ENCODE data around the gene TBC1D17. TPM values are rescaled to one million over a fixed set of nuclear protein-coding genes. Genes with fewer than 3 reads are reported as not detected.

Gene TBC1D17
- total and polyA plus RNA-seq, 2 of the 13 experiments (the other 11 are each of a cell fraction or from before 2014, with no cell fraction given) = 9.7 to 16.9 TPM

DNA sequence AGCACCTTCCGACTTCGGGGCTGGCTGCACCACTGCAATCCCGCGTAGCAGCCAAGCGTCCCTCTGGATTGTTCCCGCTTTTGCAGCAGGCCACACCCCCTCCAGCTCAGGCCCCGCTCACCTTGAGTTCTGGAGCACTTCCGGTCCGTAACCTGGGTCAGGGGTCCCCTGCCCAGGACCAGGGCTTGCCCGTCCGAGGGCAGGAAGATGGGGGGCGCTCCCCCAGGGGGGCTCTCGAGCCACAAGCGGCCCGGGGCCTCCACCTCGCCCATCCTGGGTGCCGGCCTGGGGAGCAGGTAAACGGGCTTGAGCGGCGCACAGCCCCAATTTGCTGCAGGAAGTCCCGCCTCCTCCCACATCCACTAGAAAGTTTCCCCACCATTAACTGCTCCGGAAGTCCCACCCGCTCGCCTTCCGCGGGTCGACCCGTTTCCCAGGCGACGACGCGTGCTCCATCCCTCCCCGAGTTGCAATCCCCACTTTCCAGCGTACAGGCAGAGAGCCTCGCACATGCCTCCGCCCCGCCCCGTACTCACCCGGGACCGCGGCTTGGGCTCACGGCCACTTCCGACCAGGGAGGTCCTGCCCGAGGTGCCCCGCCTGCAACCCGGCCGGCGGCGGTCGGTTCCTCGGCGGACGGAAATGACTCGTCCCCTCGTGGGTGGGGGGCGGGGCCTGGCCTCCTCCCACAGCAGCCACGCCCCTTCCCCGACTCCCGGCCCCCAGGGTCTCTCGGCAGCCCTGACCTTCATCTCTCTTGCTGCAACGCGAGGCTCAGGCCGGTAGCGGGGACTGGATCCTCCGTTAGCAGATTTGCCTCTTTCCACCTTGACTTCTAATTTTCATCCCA is 10.3 kb upstream of the TBC1D17 start, which contains the start of gene PNKP (continued):
- TF ChIP-seq GTF2F1 (IDR thresholded peaks at IDR 0.05; ENCODE audit: low read length) (no peak), ZFP62 (CRISPR knock-in tag; IDR thresholded peaks at IDR 0.05) (no peak), ZNF331 (CRISPR knock-in tag; IDR thresholded peaks at IDR 0.05) (no peak), SNRNP70 (IDR thresholded peaks at IDR 0.05; ENCODE audit: low read depth, low read length) (no peak), ZNF451 (CRISPR knock-in tag; IDR thresholded peaks at IDR 0.05) (peak; percentile 79; the same call in 1 of the 2 replicates), HOXD1 (CRISPR knock-in tag; IDR thresholded peaks at IDR 0.05) (no peak; the same call in 1 of the 2 replicates), ZNF878 (CRISPR knock-in tag; IDR thresholded peaks at IDR 0.05) (no peak), FOXM1 (CRISPR knock-in tag; IDR thresholded peaks at IDR 0.05) (no peak), ZNF143 (CRISPR knock-in tag; IDR thresholded peaks at IDR 0.05) (no peak), MED8 (CRISPR knock-in tag; IDR thresholded peaks at IDR 0.05; ENCODE audit: insufficient replicate concordance) (peak; percentile 89), ZC3H4 (CRISPR knock-in tag; IDR thresholded peaks at IDR 0.05; ENCODE audit: borderline replicate concordance) (no peak), BRD4 (CRISPR knock-in tag; IDR thresholded peaks at IDR 0.05) (peak; percentile 43; the same call in 1 of the 2 replicates), JARID2 (CRISPR knock-in tag; IDR thresholded peaks at IDR 0.05; ENCODE audit: insufficient replicate concordance) (no peak), NCOR1 (IDR thresholded peaks at IDR 0.05; ENCODE audit: borderline replicate concordance, low read length) (no peak), IRF2 (CRISPR knock-in tag; IDR thresholded peaks at IDR 0.05) (0 out of 2 replicates have a peak, but pooled peaks have one; percentile 35), ZC3H13 (CRISPR knock-in tag; IDR thresholded peaks at IDR 0.05) (peak; percentile 92), ZNF703 (CRISPR knock-in tag; IDR thresholded peaks at IDR 0.05; ENCODE audit: borderline replicate concordance) (no peak), KDM5A (IDR thresholded peaks at IDR 0.05; ENCODE audit: borderline replicate concordance, low read length) (peak; percentile 92), PHB2 (IDR thresholded peaks at IDR 0.05; ENCODE audit: partially characterized antibody) (no peak), DPF2 (CRISPR knock-in tag; IDR thresholded peaks at IDR 0.05; ENCODE audit: borderline replicate concordance, low read depth) (no peak), ZNF678 (CRISPR knock-in tag; IDR thresholded peaks at IDR 0.05) (0 out of 2 replicates have a peak, but pooled peaks have one; percentile 24), MYC (CRISPR knock-in tag; IDR thresholded peaks at IDR 0.05; ENCODE audit: borderline replicate concordance) (peak; percentile 73; the same call in 1 of the 2 replicates), ZMYM4 (CRISPR knock-in tag; IDR thresholded peaks at IDR 0.05) (peak; percentile 47; the same call in 1 of the 2 replicates), ZNF589 (CRISPR knock-in tag; conservative IDR thresholded peaks at IDR 0.05) (no peak; the same call in 1 of the 2 replicates), THYN1 (CRISPR knock-in tag; IDR thresholded peaks at IDR 0.05; ENCODE audit: borderline replicate concordance, low read depth) (no peak)
- TF ChIP-seq, protein P1, sequence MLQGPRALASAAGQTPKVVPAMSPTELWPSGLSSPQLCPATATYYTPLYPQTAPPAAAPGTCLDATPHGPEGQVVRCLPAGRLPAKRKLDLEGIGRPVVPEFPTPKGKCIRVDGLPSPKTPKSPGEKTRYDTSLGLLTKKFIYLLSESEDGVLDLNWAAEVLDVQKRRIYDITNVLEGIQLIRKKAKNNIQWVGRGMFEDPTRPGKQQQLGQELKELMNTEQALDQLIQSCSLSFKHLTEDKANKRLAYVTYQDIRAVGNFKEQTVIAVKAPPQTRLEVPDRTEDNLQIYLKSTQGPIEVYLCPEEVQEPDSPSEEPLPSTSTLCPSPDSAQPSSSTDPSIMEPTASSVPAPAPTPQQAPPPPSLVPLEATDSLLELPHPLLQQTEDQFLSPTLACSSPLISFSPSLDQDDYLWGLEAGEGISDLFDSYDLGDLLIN (CRISPR knock-in tag; IDR thresholded peaks at IDR 0.05; ENCODE audit: borderline replicate concordance) = no peak
- TF ChIP-seq, protein P2, sequence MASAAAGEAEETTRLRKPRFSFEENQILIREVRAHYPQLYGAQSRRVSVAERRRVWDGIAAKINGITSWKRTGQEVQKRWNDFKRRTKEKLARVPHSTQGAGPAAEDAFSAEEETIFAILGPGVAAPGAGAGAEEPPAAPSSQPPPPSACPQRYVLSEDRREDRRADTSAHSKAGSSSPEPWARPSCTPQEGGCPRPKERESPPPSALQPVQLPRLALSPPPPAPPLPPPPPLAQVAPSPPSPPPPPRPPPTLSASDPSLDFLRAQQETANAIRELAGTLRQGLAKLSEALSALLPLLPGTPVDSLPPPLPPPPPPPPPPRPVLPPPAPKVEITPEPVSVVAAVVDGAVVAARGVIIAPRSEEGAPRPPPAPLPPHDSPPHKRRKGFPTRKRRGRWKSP (CRISPR knock-in tag; IDR thresholded peaks at IDR 0.05) = peak; percentile 53
